Neural cell (in vitro differentiated cells): ENCODE data around the gene ADO. TPM values are rescaled to one million over a fixed set of nuclear protein-coding genes. Genes with fewer than 3 reads are reported as not detected.

Experiments used
- H2AFZ ChIP-seq: fragments of 200-600, 300-800 bp; sonication (generic), shearing (Covaris generic); 2 replicates; pipeline ENCODE4 v1.6.0; 2014; ENCODE audit warnings: low read depth, mild to moderate bottlenecking, antibody characterized with exemption, low read length, moderate library complexity
- H3F3A ChIP-seq: fragments of 200-600 bp; shearing (Covaris generic); 2 replicates; pipeline ENCODE4 v1.6.1; 2016; ENCODE audit warnings: mild to moderate bottlenecking, moderate library complexity, mixed read lengths, antibody characterized with exemption, low read length; ENCODE audit not compliant: insufficient read depth, poor library complexity, severe bottlenecking
- H3K27ac ChIP-seq: fragments of 200-600, 300-800 bp; sonication (generic), shearing (Covaris generic); 2 replicates; pipeline ENCODE4 v1.5.1; 2014; ENCODE audit warnings: mild to moderate bottlenecking, low read length, moderate library complexity
- H3K27me3 ChIP-seq: fragments of 300-800, 200-600 bp; sonication (generic), shearing (Covaris generic); 2 replicates; pipeline ENCODE4 v1.6.0; 2014; ENCODE audit warnings: mild to moderate bottlenecking, low read depth, low read length, moderate library complexity; ENCODE audit not compliant: insufficient read depth
- H3K36me3 ChIP-seq: fragments of 300-800, 200-600 bp; sonication (generic), shearing (Covaris generic); 2 replicates; pipeline ENCODE4 v1.5.1; 2014; ENCODE audit warnings: mild to moderate bottlenecking, antibody characterized with exemption, low read length, moderate library complexity; ENCODE audit not compliant: insufficient read depth
- H3K4me2 ChIP-seq: fragments of 300-800, 200-600 bp; sonication (generic), shearing (Covaris generic); 2 replicates; pipeline ENCODE4 v1.6.0; 2014; ENCODE audit warnings: mild to moderate bottlenecking, low read length
- H3K4me3 ChIP-seq: fragments of 300-800, 200-600 bp; sonication (generic), shearing (Covaris generic); 2 replicates; pipeline ENCODE4 v1.5.1; 2014; ENCODE audit warnings: mild to moderate bottlenecking, low read length, moderate library complexity
- H3K79me2 ChIP-seq: fragments of 200-600 bp; shearing (Covaris generic); replicated peaks from 2 replicates; pipeline ENCODE4 v1.6.0; 2014; ENCODE audit warnings: mild to moderate bottlenecking, low read length, moderate library complexity; ENCODE audit not compliant: insufficient read depth
- H3K9ac ChIP-seq: fragments of 300-800, 200-600 bp; sonication (generic), shearing (Covaris generic); 2 replicates; pipeline ENCODE4 v1.6.1; 2016; ENCODE audit warnings: mild to moderate bottlenecking, low read length, mixed read lengths
- H3K9me2 ChIP-seq: fragments of 200-600 bp; shearing (Covaris generic); 2 replicates; pipeline ENCODE4 v1.6.1; 2016; ENCODE audit warnings: mild to moderate bottlenecking, low read length, mixed read lengths; ENCODE audit not compliant: insufficient read depth
- H3K9me3 ChIP-seq: fragments of 200-600, 300-800 bp; sonication (generic), shearing (Covaris generic); 2 replicates; pipeline ENCODE4 v1.6.1; 2016; ENCODE audit warnings: mild to moderate bottlenecking, mixed run types, low read length, moderate library complexity, mixed read lengths
- H4K20me1 ChIP-seq: fragments of 200-600 bp; shearing (Covaris generic); 2 replicates; pipeline ENCODE4 v1.6.1; 2016; ENCODE audit warnings: mild to moderate bottlenecking, mixed run types; ENCODE audit not compliant: insufficient read depth
- CTCF ChIP-seq: fragments of 450-650 bp; IDR thresholded peaks from 2 replicates; pipeline ENCODE4 v1.5.1; 2014; ENCODE audit warnings: antibody characterized with exemption, mild to moderate bottlenecking, moderate library complexity; ENCODE audit not compliant: poor library complexity, severe bottlenecking
- EP300 ChIP-seq: fragments of 450-650 bp; conservative IDR thresholded peaks from 2 replicates; pipeline ENCODE4 v1.6.1; 2014; ENCODE audit warnings: antibody characterized with exemption, mild to moderate bottlenecking, moderate library complexity; ENCODE audit not compliant: poor library complexity, severe bottlenecking
- EZH2 ChIP-seq: fragments of 200-600, 300-800 bp; shearing (Covaris generic), sonication (generic); IDR thresholded peaks from 2 replicates; pipeline ENCODE4 v1.6.1; 2014; ENCODE audit warnings: antibody characterized with exemption, low read length, borderline replicate concordance, mild to moderate bottlenecking; ENCODE audit not compliant: insufficient read depth, poor library complexity, severe bottlenecking
- MXI1 ChIP-seq: fragments of 450-650 bp; conservative IDR thresholded peaks from 2 replicates; pipeline ENCODE4 v1.6.1; 2014; ENCODE audit warnings: antibody characterized with exemption, mild to moderate bottlenecking; ENCODE audit not compliant: poor library complexity, severe bottlenecking
- POLR2AphosphoS5 ChIP-seq: IDR thresholded peaks from 2 replicates; pipeline ENCODE4 v1.6.1; 2012
- RAD21 ChIP-seq: fragments of 450-650 bp; conservative IDR thresholded peaks from 2 replicates; pipeline ENCODE4 v1.6.1; 2014; ENCODE audit warnings: antibody characterized with exemption, mild to moderate bottlenecking, moderate library complexity
- REST ChIP-seq: IDR thresholded peaks from 2 replicates; pipeline ENCODE4 v1.6.1; 2012; ENCODE audit warnings: borderline replicate concordance
- SMC3 ChIP-seq: fragments of 450-650 bp; conservative IDR thresholded peaks from 2 replicates; pipeline ENCODE4 v1.6.1; 2014; ENCODE audit warnings: antibody characterized with exemption, mild to moderate bottlenecking, moderate library complexity; ENCODE audit not compliant: poor library complexity
- TAF1 ChIP-seq: IDR thresholded peaks from 2 replicates; pipeline ENCODE4 v1.6.1; 2012; ENCODE audit warnings: low read depth
- polyA plus RNA-seq: library from polyadenylated mRNA; depleted of rRNA; stranded (reverse); fragments of >200 nt; gene quantifications from 2 replicates; pipeline ENCODE4 v1.2.3, GENCODE V29; 2014

The ADO gene
- polyA plus RNA-seq, 1 donor from 2014 or later: 33.2 TPM

DNA sequence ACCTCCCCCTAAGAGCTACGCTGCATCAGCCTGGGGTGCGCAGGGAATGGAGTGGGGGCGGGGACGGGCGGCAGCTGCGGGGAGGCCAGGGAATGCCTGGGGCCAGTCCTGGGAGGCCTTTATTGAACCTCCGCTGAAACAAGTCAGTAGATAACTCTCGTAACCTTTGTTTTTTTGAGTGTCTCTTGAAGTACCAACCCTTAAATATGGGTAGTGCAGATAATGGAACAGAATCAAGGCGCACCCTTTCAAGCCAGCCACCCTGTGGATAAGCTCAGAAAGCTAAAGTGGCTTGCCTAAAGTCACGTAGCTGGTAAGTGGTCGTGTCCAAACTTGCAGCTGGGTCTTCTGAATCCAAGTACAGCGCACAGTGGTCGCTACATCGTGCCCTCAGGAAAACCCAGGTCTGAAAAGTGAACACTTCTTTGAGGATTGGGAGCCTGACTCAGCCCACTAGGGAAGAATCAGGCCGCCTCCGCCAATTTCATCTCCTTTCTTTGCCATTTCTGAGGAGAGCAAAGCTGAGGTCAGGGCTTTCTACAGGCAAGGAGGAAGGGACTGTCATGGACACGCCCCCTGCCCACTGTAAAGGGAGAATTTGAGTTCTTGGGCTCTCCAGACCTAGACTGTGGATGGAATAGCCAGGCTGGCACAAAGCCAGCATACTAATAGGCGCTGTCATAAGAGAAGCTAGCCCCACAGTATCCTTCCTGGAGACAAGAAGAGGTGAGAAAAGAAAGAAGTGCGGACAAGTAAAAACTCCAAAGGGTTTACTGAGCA, 14.8 kb downstream of the ADO start:
- H3K4me2 ChIP-seq: no peak overlapping the region
- no peak overlapping the region for H2AFZ ChIP-seq
- H4K20me1 ChIP-seq: no peaks in the 10 kb centered on the region
- no peak overlapping the region for H3K27ac ChIP-seq
- no peaks in the 10 kb centered on the region for H3K9me2 ChIP-seq
- TF ChIP-seq RAD21 (no peak), TAF1 (no peak), MXI1 (no peak), EZH2 (no peak), CTCF (no peak), EP300 (no peak), SMC3 (no peak)
- H3K4me3 ChIP-seq: peak overlapping the region; percentile 80
- no peak overlapping the region for H3K9ac ChIP-seq
- no peaks in the 10 kb centered on the region for H3K36me3 ChIP-seq
- H3K27me3 ChIP-seq: peaks cover 69% of the 10 kb centered on the region
- H3K9me3 ChIP-seq: no peaks in the 10 kb centered on the region
- H3F3A ChIP-seq: peaks cover 4% of the 10 kb centered on the region
- H3K79me2 ChIP-seq: no peaks in the 10 kb centered on the region

DNA sequence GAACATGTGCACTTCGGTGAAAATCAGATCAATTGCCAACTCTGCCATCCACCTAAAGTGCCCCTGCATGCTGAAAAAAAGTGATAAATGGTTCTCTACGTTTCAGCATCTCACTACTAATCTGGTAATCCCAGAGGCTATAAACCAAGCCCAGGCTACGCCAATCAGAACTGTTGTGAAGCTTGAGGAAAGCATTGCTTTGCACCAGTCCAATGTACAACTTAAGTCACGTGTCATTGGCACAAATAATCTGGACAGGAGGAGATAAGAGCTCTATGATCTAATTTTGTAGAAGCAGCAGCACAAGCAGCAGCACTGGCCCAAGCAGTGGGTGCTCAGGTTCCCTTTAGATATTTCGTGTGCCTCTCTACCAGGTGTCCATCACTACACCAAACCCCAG, 16.1 kb downstream of the ADO start:
- no peaks in the 10 kb centered on the region for H3K79me2 ChIP-seq
- no peaks in the 10 kb centered on the region for H4K20me1 ChIP-seq
- H3K9ac ChIP-seq: no peak overlapping the region
- no peak overlapping the region for H3K27ac ChIP-seq
- peaks cover 56% of the 10 kb centered on the region for H3K27me3 ChIP-seq
- TF ChIP-seq RAD21: no peak
- no peak for TF ChIP-seq MXI1
- no peak for TF ChIP-seq POLR2AphosphoS5
- TF ChIP-seq REST: no peak
- no peak overlapping the region for H3K4me2 ChIP-seq
- H3F3A ChIP-seq: peaks cover 4% of the 10 kb centered on the region
- no peak overlapping the region for H3K4me3 ChIP-seq
- no peaks in the 10 kb centered on the region for H3K9me3 ChIP-seq
- no peak overlapping the region for H2AFZ ChIP-seq
- H3K36me3 ChIP-seq: no peaks in the 10 kb centered on the region
- H3K9me2 ChIP-seq: no peaks in the 10 kb centered on the region
